AG20443 (cell line): ENCODE results near the gene SLC25A33.
"Not testable (repeated sequence)": the region's sequence is repeated elsewhere in the genome, so short reads cannot be mapped to it uniquely, and the experiment has no call there.

Experiments
- DNase-seq: peaks from one replicate; pipeline ENCODE4 v3.0.0; 2012; ENCODE audit warnings: low spot score, mixed read lengths

The SLC25A33 gene

DNA sequence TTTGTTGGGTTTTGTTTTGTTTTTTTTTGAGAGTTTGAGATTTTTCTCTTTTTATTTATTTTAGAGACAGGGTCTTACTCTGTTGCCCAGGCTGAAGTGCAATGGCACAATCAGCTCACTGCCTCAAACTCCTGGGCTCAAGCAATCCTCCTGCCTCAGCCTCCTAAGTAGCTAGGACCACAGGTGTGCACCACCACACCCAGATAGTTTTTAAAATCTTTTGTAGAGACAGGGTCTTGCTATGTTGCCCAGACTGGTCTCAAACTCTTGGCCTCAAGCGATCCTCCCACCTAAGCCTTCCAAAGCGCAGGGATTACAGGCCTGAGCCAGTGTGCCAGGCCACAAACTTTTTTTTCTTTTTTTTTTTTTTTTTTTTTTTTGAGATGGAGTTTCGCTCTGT lies 85.8 kb downstream of the SLC25A33 start:
- DNase-seq: not testable (repeated sequence)

DNA sequence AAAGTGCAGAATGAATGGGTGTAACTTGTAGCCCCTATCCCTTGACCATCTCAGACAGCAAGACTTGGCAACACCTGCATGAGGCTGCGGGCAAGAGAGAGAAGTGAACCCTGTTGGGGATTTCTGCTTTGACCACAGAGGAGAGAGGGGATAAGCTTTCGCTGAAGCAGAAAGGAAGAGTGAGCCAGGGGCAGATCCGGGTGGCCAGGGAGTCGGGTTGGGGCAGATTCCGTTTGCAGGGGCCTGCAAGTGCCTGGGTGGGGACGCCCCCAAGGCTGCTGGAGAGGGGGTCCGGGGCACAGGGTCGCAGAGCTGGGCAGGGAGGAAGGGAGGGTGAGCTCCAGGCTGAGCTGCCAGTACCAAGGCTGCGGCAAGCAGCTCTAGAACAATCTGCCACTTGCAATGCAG lies 86.9 kb downstream of the SLC25A33 start:
- DNase-seq: no peak

DNA sequence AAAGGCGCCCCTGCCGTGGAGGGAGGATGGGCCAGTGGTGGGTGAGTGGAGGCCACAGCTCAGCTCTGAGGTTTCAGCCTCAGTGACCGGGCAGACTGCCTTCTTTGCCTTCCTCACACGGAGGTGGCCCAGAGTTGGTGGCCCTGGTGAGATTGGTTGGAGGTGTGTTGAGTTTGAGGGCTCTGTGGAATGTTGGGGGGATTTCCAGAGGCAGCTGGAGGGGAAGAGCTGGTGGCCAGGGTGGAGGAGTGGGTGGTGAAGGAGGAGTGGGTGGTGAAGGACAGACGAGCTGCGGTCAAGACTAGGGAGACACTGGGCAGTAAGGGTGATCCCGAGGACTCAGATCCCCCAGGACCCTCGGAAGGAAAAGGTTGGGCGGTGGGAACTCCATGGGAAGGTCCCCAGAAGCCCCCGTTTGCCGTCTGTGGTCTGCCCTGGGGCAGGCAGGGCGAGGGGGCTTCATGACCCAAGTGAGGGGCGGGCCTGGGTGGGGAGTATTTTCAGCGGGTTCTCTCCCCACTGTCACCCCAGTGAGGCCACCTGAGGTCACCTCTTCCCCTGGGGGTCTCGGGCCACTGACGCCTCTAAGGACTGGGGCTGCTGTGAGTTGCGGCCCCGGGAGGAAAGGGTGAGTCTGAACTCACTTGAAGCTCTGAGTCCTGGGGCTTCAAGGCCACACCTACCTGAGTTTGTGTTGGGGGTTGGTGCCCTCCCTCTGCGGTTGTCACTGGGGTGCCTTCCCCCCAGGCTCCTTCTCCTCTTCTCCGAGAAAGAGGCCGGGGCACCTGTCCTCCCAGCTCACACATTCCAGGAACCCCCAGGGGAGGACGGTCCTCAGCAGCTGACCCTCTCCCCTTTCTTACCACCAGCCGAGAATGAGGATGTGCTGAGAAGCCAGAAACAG lies 89.5 kb downstream of the SLC25A33 start:
- DNase-seq: no peak

DNA sequence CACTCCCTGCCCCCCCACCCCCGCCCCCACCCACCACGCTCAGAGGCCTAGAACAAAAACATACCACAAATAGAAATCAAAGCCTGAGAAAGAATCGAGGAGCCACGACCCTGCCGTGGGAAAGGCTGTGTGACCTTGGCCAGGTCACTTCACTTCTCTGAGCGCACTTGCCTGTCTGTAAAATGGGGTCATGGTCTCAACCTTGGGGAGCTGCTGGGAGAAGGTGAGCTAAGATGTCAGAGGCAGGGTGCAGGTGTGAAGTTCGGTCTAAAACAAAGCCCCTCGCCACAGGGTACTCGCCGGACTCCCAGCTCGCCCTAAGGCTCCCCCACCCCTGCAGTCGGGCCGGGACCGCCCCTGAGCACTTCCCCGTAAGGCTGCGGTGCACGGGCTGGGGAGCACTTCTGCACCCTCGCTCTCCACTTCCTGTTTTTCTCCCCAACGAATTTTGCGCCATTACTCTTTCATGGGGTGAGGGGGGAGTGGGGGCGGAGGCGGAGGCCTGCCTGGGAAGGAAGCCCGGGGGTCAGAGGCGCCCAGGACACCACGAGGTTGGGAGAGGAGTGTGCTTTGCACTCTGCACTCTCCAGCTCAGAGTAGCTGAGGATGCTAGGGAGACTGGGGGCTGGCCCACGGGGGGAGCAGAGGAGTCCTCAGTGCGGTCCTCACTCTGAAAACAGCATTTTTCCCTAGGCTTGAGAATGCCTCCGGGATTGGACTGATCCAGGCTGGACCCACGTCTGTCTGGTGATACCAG lies 90.4 kb downstream of the SLC25A33 start:
- no peak for DNase-seq

DNA sequence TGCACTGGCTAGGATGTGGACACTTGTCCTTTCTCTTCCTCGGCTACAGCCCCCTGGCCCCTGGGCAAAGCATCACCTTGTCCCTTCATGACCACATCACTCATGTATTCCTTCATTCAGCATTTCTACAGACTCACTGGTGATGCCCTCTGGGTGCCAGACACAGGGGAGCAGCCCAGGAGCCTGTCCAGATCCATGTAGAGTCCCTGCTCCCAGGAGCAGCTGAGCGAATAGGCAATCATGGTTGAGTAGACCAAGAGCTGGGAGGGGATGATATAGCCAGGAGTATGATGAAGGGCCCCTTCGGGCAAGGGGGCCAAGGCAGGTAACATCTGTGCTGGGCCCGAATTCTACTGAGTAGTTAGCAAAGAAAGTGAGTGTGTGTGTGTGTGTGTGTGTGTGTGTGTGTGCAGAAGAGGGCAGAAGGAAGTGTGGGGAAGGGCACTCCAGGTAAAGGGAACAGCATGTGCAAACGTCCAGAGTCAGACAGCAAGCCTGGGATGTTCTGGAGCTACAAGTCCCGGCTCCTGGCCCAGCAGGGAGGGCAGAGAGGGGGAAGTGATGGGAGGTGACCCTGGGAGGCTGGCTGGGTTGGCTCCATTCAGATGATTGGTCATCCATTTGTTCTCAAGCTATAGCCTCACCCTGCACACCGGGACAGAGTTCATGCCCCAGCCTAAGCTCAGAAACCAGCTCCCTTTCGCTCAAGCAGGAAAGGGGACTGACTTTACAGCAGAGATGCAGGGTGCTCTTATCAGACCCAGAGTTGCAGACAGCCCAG lies 91.3 kb downstream of the SLC25A33 start:
- DNase-seq: no peak

DNA sequence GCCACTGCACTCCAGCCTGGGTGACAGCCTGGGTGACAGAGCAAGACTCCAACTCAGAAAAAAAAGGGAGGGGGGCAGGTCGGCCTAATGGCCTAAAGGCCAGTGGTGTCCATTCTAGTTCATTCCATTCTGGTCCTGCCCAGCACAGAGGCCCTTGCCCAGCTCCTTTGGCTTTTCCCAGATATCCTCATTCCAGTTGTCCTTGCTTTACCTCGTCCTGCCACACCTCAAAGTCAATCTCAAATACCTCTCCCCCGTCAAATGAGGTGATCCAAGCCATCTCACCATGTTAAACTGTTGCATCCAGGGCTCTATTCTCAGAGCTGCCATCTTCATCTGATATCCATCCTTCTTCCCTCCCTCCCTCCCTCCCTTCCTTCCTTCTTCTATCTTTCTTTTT lies 92.3 kb downstream of the SLC25A33 start:
- no peak for DNase-seq

DNA sequence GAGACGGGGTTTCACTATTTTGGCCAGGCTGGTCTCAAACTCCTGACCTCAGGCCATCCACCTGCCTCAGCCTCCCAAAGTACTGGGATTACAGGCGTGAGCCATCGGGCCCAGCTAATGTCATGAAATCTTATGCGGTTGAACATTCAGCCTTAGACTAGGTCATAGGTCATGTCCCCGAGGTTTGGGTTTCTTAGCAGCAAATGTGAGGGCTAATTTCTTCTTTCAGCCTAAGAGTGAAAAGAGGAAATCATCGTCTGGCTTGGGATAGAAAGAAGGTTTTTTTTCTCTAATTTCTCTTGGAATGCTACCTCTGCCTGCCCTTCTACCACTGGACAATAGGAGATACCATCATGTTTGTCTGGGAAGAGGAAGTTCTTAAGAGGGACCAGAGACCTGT lies 94.2 kb downstream of the SLC25A33 start:
- DNase-seq: no peak

DNA sequence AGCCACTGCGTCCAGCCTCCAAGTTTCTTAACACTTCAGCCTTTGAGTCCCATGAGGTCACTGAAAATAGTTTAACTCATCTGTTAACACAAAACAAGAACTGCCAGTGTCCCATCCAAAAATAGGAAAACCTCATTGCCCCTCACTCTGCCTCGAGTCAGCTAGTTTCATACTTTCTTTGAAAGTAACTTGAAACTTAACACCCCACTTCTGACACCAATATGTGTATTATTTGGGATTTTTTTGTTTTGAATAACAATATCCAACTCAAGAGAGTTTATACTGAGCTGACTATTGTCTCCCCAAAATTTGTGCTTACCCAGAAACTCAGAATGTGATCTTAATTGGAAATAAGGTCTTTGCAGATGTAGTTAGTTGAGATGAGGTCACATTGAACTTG lies 95.3 kb downstream of the SLC25A33 start:
- DNase-seq: no peak
